GM12801 (cell line): ENCODE results near the gene ACSF3.

ENCODE experiments used
- TF ChIP-seq, protein P1 (sequence below): IDR thresholded peaks from one replicate; pipeline ENCODE4 v1.5.1; 2011; ENCODE audit warnings: control low read depth; ENCODE audit not compliant: insufficient read length; ENCODE audit errors: extremely low read depth

The ACSF3 gene

DNA sequence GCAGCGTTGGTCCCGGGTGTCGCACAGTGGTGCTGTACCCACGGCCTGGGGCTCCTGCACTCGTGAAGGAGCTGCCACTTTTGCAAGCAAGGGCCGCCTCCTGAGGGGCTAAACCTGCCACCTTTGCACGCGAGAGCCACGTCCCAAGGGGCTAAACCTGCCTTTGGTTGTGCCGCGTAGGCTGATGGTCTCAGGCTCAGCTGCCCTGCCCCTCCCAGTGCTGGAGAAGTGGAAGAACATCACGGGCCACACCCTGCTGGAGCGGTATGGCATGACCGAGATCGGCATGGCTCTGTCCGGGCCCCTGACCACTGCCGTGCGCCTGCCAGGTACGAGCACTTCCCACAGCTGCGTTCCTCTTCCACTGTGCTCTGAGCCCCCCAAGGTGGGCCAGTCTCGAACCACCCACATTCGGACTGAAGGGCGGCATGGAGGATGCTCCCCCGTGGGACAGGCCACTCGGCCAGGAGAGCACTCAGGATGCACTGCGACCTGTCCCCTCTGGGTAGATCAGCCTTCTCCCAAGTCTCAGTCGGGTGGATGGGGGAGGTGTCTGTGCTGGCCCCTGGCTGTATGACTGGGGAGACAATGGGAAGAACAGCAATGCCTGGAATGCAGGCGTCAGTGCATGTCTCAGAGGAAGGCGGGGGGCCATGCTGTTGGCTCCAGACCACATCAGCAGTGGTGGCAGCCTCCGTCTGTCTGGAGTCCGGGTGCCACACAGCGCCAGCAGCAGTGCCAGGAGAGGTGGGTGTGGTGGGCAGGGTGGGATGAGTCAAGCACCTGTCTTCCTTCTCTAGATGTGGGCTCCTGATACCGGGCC lies 20.7 kb downstream of the ACSF3 start:
- TF ChIP-seq, protein P1, sequence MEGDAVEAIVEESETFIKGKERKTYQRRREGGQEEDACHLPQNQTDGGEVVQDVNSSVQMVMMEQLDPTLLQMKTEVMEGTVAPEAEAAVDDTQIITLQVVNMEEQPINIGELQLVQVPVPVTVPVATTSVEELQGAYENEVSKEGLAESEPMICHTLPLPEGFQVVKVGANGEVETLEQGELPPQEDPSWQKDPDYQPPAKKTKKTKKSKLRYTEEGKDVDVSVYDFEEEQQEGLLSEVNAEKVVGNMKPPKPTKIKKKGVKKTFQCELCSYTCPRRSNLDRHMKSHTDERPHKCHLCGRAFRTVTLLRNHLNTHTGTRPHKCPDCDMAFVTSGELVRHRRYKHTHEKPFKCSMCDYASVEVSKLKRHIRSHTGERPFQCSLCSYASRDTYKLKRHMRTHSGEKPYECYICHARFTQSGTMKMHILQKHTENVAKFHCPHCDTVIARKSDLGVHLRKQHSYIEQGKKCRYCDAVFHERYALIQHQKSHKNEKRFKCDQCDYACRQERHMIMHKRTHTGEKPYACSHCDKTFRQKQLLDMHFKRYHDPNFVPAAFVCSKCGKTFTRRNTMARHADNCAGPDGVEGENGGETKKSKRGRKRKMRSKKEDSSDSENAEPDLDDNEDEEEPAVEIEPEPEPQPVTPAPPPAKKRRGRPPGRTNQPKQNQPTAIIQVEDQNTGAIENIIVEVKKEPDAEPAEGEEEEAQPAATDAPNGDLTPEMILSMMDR: no peak

DNA sequence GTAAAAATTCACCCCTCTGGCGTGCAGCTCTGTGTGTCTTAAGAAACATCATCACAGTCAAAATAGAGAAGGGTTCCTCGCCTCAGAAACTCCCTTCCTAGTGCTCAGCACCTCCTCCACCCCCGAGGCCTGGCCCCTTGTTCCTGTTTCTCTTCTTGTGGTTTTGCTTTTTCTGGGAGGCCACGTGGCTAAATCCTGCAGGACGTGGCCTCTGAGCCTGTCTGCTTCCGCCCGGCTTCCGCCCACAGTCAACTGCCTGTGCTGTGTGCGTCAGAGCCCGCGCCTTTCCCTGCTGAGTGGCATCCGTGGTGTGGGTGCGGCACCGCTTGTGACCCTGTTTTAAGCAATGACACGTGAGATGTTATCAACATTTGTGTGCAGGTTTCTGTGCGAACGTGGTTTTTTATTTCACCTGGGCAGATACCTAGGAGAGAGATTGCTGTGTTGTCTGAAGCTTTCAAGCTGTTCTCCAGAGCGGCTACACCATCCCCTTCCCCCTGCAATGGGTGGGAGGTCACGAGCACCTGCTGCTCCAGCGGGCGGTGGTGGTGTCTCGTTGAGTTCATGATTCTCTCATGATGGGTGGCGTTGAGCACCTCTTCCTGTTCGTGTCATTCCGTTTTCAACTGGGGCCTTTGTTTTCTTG lies 21.7 kb downstream of the ACSF3 start:
- TF ChIP-seq, protein P1: no peak

DNA sequence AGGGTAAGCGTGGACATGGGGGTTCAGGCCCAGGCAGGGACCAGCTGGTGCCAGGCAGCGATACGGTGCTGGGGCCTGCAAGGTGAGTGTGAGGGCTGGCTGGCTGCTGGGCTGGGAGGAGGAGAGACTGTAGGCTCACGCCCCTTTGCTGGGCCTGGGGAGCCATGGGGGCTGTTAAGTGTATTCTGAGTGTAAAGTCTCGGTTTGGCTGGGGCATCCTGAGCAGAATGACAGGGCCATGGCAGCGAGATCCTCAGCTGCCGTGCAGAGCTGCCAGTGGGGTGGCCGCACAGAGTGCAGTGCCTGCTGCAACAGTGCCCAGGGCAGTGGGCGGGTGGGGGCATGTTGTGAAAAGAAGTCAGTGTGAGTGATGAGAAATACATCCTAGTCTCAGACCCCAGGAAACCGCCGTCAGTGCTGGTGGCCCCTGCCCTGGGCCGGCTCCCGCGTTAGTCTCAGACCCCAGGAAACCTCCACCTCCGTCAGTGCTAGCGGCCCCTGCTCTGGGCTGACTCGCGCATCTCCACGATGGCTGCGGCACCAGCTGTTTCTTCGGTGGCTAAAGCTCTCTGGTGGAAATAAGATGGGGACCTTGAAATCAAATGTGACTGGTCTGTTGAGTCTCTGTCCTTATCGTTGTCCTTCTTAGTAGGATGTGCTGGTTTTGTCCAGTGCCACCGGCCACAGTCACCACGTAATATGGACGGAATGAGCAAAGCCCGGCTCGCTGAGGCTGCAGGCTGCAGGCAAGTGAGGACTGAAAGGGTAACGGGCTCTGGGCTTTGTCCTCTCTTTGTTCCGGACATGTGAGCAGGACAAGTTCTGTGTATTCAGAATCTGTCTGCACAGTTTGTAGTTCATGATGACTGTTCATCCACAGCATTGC lies 22.9 kb downstream of the ACSF3 start:
- TF ChIP-seq, protein P1: no peak

DNA sequence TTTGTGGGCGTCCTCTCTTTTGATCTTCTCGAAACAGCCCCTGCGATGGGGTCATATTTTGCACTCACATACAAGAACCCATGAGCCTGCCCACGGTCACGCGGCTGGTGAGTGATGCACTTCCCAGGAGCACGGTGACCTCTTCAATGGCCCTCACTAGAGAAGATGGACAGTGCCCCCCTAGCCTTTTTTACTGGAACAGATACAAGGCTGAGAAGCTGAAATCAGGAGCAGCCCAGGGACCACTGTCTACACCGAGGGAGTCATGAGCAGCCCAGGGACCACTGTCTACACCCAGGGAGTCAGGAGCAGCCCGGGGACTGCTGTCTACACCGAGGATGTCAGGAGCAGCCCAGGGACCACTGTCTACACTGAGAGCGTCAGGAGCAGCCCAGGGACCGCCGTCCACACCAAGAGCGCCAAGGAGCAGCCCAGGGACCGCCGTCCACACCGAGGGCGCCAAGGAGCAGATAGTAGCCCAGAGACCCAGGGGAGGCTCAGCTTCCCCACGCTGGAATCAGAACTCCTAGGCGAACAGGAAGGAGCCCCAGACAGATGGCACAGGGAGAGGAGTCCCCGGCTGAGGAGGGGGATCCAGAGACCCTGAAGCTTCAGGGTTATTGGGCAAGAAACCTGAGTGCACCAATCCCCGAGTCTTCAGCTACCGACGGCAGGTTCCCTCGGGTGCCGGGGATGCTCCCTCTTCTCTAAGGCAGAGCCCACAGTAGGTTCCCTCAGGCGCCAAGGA lies 23.7 kb downstream of the ACSF3 start:
- TF ChIP-seq, protein P1: no peak

DNA sequence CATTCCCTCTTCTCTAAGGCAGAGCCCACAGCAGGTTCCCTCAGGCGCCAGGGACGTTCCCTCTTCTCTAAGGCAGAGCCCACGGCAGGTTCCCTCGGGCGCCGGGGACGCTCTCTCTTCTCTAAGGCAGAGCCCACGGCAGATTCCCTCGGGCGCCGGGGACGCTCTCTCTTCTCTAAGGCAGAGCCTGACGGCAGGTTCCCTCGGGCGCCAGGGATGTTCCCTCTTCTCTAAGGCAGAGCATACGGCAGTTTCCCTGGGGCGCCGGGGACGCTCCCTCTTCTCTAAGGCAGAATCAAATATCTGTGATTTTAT lies 24.3 kb downstream of the ACSF3 start:
- TF ChIP-seq, protein P1: no peak

DNA sequence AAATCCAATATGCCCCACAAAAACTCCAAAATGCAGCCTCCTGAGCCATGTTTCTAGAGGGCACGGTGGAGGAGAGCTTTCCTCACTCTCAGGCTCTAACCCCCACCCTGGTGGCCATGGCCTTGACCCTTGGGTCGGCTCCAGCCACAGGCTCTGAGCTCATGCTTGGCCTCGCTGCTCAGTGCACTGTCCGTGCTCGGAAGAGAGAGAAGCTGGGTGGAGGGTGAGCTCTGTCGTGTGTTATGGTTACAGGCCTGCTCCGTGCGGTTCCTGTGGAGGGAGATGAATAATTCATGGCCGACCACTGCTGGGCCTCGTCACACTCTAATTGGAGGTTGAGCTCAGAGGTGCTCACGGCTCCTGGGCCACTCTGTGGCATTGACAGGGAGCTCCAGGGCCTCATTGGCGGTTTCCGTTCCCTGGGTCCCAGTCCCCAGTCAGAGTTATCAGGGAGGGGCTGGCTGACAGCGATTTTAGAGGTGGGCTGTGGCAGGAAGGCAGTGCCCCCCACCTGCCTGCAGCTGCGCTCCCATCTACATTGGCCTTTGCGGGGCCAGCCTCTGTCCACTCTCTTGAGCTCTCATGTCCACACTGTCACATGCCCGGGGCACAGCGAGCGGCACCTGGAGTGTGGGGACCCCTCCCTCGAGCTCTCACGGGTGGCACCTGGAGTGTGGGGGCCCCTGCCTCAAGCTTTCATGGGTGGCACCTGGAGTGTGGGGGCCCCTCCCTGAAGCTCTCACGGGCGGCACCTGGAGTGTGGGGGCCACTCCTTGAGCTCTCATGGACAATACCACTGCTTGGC lies 24.9 kb downstream of the ACSF3 start:
- TF ChIP-seq, protein P1: no peak
